Gastroesophageal sphincter (tissue), 4 donors: Measurements from ENCODE around the gene SEMG1. TPM values are rescaled to one million over a fixed set of nuclear protein-coding genes. Genes with fewer than 3 reads are reported as not detected.

Source experiments
- ATAC-seq: fragments of 150-250 bp; one replicate; pipeline ENCODE4 v1.9.1; 2016; ENCODE audit warnings: mild to moderate bottlenecking, moderate library complexity
- H3K27ac ChIP-seq, 4 donors: fragments of 200-600 bp; sonication (generic) in 3 of 4; 1 replicate in 3 of 4; 2 replicates in 1 of 4; pipeline ENCODE4 v1.5.1; 2016 to 2019
- H3K27me3 ChIP-seq: fragments of 200-600 bp; sonication (generic); one replicate; pipeline ENCODE4 v1.5.1; 2019
- H3K36me3 ChIP-seq, 2 donors: fragments of 200-600 bp; sonication (generic); one replicate each; pipeline ENCODE4 v1.5.1; 2019; ENCODE audit warnings: control low read depth in 1 of 2
- H3K4me1 ChIP-seq, 3 donors: fragments of 200-600 bp; sonication (generic); 1 replicate in 2 of 3; 2 replicates in 1 of 3; pipeline ENCODE4 v1.5.1; 2016 to 2019; ENCODE audit warnings: control low read depth in 2 of 3
- H3K4me3 ChIP-seq, 2 donors: fragments of 200-600 bp; sonication (generic); one replicate each; pipeline ENCODE4 v1.5.1; 2019; ENCODE audit warnings: mild to moderate bottlenecking in 1 of 2, moderate library complexity in 1 of 2
- H3K9me3 ChIP-seq, 3 donors: fragments of 200-600 bp; sonication (generic); one replicate each; pipeline ENCODE4 v1.5.1; 2017 to 2019; ENCODE audit warnings: control low read depth in 2 of 3
- CTCF ChIP-seq, 4 experiments: fragments of 200-600 bp in 2 of 4; fragments of 450-650 bp in 2 of 4; sonication (generic) in 1 of 4; IDR thresholded peaks; one replicate each; pipeline ENCODE4 v1.5.1; 2017 to 2019; ENCODE audit warnings: antibody characterized with exemption in 4 of 4, mild to moderate bottlenecking in 2 of 4, moderate library complexity in 2 of 4
- EP300 ChIP-seq: sonication (generic); formaldehyde crosslinking; IDR thresholded peaks from one replicate; pipeline ENCODE4 v1.6.1; 2017; ENCODE audit warnings: antibody characterized with exemption, mild to moderate bottlenecking
- POLR2A ChIP-seq, 2 donors: fragments of 450-650 bp; IDR thresholded peaks; one replicate each; pipeline ENCODE4 v1.6.1; 2017; ENCODE audit warnings: antibody characterized with exemption in 2 of 2, mild to moderate bottlenecking in 2 of 2, moderate library complexity in 1 of 2
- POLR2AphosphoS5 ChIP-seq: sonication (generic); formaldehyde crosslinking; IDR thresholded peaks from one replicate; pipeline ENCODE4 v1.6.1; 2017; ENCODE audit warnings: antibody characterized with exemption
- WGBS, 2 donors: methylation state at CpG; one replicate each; pipeline ENCODE4 v1.1.5; 2018; ENCODE audit warnings: low coverage in 1 of 2; 5-methylcytosine and 5-hydroxymethylcytosine counted together
- total RNA-seq, 4 donors: library from RNA; depleted of rRNA; stranded (reverse); fragments of >200 nt; gene quantifications; one replicate each; pipeline ENCODE4 v1.1.0, GENCODE V29; 2016

The SEMG1 gene
- total RNA-seq, 4 donors from 2014 or later = not detected

- no peak for ATAC-seq
- peaks cover 26% of the 10 kb centered on the region for H3K27me3 ChIP-seq
- no peaks in the 10 kb centered on the region for H3K36me3 ChIP-seq
- no peak overlapping the region for H3K27ac ChIP-seq
- no peak for TF ChIP-seq EP300
- no peak for TF ChIP-seq POLR2AphosphoS5
- H3K4me3 ChIP-seq = no peak overlapping the region
- H3K4me1 ChIP-seq = peaks cover 0 to 17% (median 0%) of the 10 kb centered on the region in 3 donors
- 59 to 76% methylated on average over 3 of the region's 3 CpGs for WGBS, 2 donors
- H3K9me3 ChIP-seq = no peaks in the 10 kb centered on the region
Observed at GRCh38 chr20:45257161-45257560, 50.3 kb downstream of the SEMG1 start.

- WGBS, 2 donors = 68 to 80% methylated on average over 7 of the region's 7 CpGs
- TF ChIP-seq CTCF (IDR thresholded peaks at IDR 0.05) = no peak
- no peak for ATAC-seq
Observed at GRCh38 chr20:45257711-45258110, 50.9 kb downstream of the SEMG1 start.

GRCh38 chr20:45258259-45258658 is 51.4 kb downstream of the SEMG1 start:
- Histone ChIP-seq H3K4me3 (no peak overlapping the region), H3K9me3 (no peaks in the 10 kb centered on the region), H3K27ac (no peak overlapping the region), H3K4me1 (peaks cover 0 to 17% (median 0%) of the 10 kb centered on the region in 3 donors), H3K36me3 (no peaks in the 10 kb centered on the region), H3K27me3 (peaks cover 26% of the 10 kb centered on the region)
- no peak for ATAC-seq
- TF ChIP-seq POLR2AphosphoS5 = no peak
- no peak for TF ChIP-seq CTCF (IDR thresholded peaks at IDR 0.05)
- no peak for TF ChIP-seq POLR2A (IDR thresholded peaks at IDR 0.05)
- no peak for TF ChIP-seq EP300
- whole genome bisulfite sequencing, 2 donors = 80 to 97% methylated on average over 1 to 3 of the region's 3 CpGs

More at GRCh38 chr20:45257711-45258110, 50.9 kb downstream of the SEMG1 start:
- Histone ChIP-seq H3K4me1 (peaks cover 0 to 17% (median 0%) of the 10 kb centered on the region in 3 donors), H3K9me3 (no peaks in the 10 kb centered on the region), H3K36me3 (no peaks in the 10 kb centered on the region), H3K27ac (no peak overlapping the region), H3K27me3 (peaks cover 26% of the 10 kb centered on the region), H3K4me3 (no peak overlapping the region)

GRCh38 chr20:45258664-45259063 is 51.8 kb downstream of the SEMG1 start:
- 35 to 56% methylated on average over 2 of the region's 2 CpGs for WGBS, 2 donors
- no peaks in the 10 kb centered on the region for H3K36me3 ChIP-seq
- no peak for ATAC-seq
- H3K4me3 ChIP-seq = no peak overlapping the region
- no peak for TF ChIP-seq CTCF (IDR thresholded peaks at IDR 0.05)
- no peak for TF ChIP-seq POLR2A (IDR thresholded peaks at IDR 0.05)
- no peak for TF ChIP-seq POLR2AphosphoS5
- TF ChIP-seq EP300 = no peak
- H3K4me1 ChIP-seq = peaks cover 0 to 17% (median 0%) of the 10 kb centered on the region in 3 donors
- H3K27me3 ChIP-seq = peaks cover 26% of the 10 kb centered on the region
- H3K27ac ChIP-seq = no peak overlapping the region
- H3K9me3 ChIP-seq = no peaks in the 10 kb centered on the region

Other genes with a start within 250 kb of the SEMG1 start
- 10 to 100 TPM in 3 of 4 donors, 1 to 10 TPM in 1; 6.8 to 16.5 (median 13.8) TPM for gene TOMM34, start 246.6 kb upstream of the SEMG1 start, total RNA-seq
- gene STK4, start 240.5 kb upstream of the SEMG1 start, total RNA-seq = 10 to 100 TPM; 26.9 to 33.5 (median 28.8) TPM
- gene KCNS1, start 105.9 kb upstream of the SEMG1 start, total RNA-seq = not detected
- not detected for gene WFDC5, start 91.9 kb upstream of the SEMG1 start, total RNA-seq
- gene WFDC12, start 82.6 kb upstream of the SEMG1 start, total RNA-seq = not detected
- gene PI3, start 32.1 kb upstream of the SEMG1 start, total RNA-seq = 10 to 100 TPM in 1 of 4 donors, 1 to 10 TPM in 2, not detected in 1; 2.0 to 33.7 (median 4.5) TPM
- gene SEMG2, start 14.3 kb downstream of the SEMG1 start, total RNA-seq = not detected
- 100 to 1,000 TPM in 1 of 4 donors, 10 to 100 TPM in 3; 26.1 to 251 (median 56.5) TPM for gene SLPI, start 47.5 kb downstream of the SEMG1 start, total RNA-seq
- gene RBPJL, start 99.8 kb downstream of the SEMG1 start, total RNA-seq = not detected
- gene MATN4, start 101.3 kb downstream of the SEMG1 start, total RNA-seq = not detected
- gene SDC4, start 141.4 kb downstream of the SEMG1 start, total RNA-seq = 100 to 1,000 TPM in 1 of 4 donors, 10 to 100 TPM in 3; 75.1 to 182 (median 84.2) TPM
- gene SYS1, start 156.1 kb downstream of the SEMG1 start, total RNA-seq = 10 to 100 TPM; 29.3 to 55.3 (median 34.7) TPM
- gene TP53TG5, start 171.3 kb downstream of the SEMG1 start, total RNA-seq = not detected
- 100 to 1,000 TPM in 2 of 4 donors, 10 to 100 TPM in 2; 84.9 to 132 (median 106) TPM for gene DBNDD2, start 201.3 kb downstream of the SEMG1 start, total RNA-seq
- 10 to 100 TPM; 59.8 to 87.3 (median 67.6) TPM for gene PIGT, start 209.1 kb downstream of the SEMG1 start, total RNA-seq